Activated CD4-positive, alpha-beta T cell treated with anti-CD3 and anti-CD28 coated beads for 1 hour (primary cell): ENCODE measurements around the gene CACNA2D4.

Source experiments
- DNase-seq: peaks from one replicate; pipeline ENCODE4 v3.0.0-alpha.2; 2020

CACNA2D4 gene

DNA sequence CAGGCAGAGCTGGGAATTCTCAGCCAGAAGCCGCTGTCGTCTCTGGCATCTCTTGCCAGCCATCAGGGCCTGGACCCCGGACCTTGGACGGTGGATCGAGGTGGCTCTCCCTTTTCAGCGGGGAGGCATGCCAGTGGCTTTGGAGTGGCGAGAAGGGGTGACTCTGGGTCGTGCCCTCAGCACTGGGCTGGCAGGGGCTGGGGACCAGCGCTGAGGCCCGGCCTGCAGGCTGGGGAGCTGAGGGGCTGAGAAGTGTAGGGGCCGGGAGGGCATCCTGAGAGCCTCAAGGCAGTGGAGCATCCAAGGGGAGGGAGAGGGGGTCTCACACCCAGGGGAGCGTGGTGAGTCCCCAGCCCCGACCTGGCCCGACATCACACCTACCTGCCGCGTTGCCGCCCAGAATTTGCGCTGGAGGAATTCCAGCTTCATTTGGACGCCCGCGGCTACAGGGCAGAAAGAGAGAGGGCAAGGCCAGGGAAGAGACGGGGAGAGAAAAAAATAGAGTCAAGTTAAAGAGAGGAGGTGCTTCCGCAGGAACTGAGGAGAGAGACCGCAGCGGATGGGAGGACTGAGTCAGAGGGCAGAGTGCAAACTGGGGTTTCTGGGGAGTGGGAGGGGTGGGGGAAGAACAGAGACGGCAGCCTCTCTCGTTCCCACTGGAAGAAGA is 107.0 kb downstream of the CACNA2D4 start:
- peak; percentile 26 for DNase-seq

DNA sequence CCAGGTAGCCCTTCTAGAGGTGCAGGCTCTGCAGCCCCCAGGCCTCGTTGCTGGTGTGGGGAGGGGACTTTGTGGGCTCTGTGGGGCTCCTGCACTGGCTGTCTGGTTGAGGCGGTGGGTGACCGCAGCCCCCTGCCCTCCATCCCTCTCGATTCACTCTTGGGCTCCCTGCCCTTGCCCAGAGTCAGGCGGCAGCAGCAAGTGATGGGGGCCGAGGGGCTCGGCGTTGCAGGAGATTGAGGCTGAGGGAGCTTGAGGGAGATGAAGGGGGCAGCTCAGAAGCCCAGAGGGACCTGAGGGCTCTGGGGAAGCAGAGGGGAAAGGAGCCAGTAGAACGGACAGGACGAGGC is 107.5 kb downstream of the CACNA2D4 start:
- no peak for DNase-seq

DNA sequence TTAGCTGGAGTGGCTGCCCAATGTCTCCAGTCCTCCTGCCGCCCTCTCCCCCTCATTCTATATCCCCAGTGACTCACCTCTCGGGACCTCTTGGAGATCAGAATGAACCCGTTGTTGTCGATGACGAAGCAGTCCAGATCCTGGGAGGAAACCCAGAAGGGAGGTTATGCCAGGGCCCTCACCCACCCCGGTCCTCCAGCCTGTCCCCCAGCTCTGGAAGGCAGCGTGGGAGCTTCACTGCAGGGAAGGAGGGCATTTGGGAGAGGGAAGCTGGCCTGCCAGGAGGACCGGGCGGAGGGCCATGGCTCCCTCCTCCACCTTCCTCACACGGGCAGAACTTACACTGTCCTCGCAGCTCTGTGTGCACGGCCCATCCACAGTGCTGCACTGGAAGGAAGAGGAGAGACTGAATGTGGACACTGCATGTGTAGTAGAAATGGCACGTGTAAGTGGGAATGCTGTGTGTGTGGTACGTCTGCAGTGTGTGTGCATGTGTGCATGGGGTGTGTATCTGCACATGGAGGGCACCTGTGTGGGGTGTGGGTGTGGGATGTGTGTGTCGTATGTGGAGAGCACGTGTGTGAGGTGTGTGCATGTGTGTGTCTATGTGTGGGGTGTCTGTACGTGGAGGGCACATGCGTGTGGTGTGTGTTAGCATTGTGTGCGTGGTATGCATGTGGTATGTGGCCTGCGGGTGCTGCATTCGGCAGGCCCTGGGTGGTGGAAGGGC is 108.1 kb downstream of the CACNA2D4 start:
- no peak for DNase-seq

DNA sequence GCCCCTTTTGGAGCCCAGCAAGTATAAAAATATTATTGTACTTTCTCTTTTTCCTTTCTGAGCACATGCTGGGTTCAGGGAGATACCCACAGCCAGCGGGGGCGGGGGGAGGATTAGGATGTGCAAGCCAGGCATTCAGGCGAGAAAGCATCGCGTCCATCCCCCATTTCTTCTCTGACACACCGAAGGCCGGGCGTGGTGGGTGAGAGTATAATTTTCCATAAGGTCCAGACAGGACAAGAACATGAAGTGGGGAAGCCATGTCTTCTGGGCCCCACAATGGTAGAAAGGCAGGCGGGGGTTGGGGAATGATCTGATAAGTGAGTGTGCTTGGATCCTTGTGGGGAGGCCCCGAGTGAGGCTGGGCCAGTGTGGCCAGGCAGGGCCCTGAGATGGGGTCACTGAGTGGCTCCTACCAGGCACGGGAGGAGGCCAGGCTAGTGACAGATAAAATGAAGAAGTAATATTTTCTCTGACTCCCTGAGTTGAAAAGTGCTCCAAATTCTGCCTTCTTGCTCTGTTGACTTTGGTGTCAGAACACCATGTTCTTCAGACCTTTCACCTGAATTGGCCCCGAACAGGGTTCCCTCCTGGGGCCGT is 108.8 kb downstream of the CACNA2D4 start:
- no peak for DNase-seq

DNA sequence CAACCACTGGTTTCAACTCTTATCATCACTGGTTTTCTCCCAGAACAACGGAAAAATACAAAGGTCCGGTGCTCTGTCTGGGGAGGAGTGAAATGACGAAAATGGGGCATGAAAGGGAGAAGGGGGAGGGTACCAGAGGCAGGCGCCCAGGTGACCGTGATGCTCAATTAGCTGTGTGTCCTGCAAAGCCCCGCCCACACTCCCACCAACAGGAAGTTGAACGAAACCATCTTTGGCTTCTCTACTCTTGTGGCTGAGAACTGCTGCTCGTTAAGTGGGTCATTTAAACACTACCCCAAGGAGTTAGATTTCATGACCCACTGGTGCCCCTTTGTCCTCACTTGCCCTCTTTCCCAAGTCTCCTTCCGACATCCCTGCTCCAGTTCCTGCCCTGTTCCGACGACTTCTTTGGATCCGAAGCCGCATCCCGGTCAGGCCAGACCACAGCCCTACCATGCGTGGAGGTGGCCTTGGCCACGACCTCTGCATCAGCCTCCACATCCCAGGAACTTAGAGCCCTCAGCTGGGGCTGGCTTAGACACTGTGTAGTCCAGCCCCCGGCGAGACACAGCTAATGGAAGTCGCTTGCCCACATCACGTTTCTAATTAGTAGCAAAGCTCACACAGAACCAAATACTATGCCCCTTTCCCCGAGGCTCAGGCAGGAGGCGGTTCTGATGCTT is 109.5 kb downstream of the CACNA2D4 start:
- no peak for DNase-seq

DNA sequence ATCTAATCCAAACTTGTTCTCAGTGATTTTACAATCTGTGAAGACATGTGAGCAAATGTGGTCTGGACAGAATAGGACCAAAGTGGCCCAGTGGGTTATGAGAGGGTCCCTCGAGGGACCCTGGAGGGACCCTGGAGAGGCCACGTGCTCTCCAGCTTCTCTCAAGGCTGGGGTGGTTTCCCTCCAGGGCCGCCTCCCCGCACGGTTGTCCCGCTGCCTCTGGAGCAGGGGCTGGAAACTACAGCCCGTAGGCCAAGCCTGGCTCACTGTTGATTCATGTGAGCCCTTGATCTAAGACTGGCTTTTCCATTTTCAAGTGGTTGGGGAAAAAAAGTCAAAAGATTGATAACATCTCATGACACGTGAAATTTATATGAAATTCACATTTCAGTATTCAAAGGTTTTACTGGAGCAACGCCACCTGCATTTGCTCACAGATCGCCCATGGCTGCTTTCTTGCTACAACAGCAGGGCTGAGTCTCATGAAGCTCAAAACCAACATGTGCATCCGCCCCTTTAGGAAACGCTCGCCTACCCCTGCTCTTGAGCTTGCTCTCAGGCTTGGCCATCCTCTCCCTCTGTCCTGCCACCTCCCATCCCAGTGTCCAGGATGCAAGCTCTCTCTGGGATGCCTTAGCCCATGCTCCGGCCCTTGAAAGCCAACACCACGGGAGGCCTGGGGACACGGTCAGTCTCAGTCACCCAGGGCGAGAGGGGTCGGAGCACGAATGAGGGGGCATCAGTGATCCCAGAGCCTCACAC is 110.2 kb downstream of the CACNA2D4 start:
- no peak for DNase-seq

DNA sequence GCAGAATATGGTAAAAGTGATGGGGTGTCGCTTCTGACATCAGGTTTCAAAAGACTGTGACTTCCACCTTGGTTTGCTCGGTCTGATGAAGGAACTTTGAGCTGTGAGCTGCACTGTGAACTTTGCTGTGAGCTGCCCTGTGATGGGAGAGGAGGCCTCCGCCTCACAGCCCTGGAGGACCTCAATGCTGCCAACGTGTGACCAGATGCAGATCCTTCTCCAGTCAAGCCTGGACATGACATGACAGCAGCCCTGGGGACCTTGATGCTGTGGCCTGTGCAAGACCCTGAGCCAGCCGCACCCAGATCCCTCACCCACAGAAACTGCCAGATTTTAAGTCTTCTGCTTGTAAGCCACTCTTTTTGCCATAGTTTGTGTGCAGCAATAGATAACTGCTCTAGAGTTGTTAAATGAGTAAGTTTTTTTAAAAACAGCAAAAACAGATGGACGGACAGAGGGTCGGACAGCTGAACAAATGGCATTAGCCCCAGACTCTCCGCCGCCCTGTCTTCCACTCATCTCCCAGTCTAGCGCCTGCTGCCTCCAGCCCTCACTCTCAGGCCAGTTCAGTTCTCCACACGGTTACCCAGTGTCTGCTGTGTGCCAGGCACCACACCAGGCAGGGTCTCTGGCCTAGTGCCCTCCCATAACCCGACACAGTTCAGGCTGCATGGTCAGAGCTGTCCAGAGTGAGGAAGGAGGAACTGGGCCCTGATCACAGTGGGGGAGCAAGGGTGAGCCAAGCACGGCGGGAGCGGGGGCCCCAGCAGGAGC is 111.2 kb downstream of the CACNA2D4 start:
- no peak for DNase-seq

DNA sequence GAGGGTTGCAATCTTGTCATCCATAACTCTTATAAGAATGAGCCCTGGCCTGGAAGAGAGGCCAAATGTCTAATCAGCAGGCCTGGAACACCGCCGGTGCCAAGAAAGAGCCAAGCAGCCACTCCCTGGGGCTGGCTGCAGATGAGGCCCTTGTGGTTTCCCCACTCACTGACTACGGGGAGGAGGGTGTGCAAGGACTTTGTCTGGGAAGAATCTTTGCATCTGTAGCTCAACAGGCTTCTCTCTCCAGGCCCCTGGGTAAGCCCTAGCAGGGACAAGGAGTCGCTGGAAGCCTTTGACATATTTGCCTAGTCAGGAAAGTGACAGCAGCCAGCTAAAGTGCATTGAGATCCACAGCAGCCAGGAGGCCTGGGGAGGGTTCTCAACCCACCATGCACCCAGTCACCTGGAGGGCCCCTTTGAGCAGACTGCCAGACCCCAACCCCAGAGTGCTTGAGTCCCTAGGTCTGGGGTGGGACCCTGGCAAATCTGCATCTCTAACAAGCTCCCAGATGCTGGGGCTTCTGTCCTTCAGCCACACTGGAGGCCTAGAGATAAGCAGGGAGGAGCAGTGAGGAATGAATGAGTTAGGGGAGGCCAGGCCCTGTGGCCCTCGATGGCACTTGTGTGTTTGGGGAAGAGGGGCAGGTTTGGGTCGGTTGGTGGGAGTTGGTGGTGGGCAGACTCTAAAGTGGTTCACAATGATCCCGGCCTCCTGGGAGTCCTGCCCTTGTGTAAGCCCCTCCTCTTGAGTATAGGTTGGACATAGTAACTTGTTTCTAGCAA is 112.0 kb downstream of the CACNA2D4 start:
- no peak for DNase-seq

DNA sequence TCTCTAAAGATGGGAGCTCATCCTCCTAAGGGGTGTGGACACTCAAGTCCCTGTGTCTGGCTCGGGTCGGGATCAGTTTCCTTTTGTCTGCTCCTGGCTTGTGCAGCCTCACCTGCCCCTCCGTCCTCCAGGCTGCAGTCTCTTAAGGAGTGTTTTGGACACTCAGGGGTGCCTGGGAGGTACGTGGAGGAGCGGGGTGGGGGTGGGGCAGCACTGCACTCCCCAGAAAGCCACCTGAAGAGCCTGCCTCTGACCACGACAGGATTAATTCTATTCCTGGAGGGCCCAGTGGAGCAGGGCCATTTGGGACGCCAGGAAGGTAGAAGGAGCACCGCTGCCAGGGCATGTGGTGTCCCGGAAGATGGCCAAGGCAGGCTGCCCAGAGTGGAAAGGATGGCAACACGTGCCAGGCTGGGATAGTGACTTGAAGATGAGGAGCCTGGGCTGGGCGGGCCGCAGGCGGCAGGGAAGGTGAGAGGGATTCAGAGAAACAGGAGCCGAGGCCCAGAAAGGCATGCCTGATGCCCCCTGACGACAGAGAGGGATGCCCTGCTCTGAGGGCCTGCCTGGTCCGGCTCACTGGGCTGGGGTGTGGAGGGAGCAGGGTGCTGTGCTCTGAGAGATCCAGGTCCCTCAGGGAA is 112.9 kb downstream of the CACNA2D4 start:
- DNase-seq = no peak

DNA sequence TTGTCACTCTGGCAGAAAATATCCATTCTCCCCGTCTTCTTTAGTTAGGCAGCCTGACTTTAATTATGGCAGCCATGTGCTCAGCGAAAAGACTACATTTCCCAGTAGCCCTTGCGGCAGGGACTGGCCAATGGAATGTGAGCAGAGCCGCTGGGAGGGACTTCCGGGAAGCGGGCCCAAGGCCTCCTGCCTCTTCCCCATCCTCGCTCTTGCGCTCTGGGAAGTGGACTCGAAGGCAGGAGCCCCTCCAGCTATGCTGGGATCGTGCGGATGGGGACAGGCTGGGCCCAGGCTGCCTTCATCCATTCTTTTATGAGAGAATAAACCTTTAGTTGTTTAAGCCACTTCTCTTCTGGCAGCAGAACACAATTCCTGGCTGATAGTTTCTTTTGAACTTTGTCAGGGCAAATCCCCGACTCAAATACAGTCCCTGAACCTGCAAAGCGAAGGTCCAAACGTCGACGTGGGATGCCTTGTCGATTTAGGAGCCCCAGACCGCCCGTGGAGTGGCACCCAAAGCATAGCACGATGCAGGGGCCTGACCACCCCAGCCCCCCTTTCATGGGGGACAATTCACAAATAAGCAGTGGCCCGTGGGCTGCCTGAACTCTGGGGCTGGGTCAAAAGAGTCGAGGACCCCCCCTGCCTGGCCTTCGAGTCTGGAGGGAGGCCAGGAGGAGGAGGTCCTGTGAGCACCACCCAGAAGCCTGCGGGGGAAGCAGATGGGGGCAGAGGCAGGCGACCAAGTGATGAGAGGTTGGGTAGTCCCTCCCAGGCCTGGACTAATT is 113.7 kb downstream of the CACNA2D4 start:
- DNase-seq = peak; percentile 75

DNA sequence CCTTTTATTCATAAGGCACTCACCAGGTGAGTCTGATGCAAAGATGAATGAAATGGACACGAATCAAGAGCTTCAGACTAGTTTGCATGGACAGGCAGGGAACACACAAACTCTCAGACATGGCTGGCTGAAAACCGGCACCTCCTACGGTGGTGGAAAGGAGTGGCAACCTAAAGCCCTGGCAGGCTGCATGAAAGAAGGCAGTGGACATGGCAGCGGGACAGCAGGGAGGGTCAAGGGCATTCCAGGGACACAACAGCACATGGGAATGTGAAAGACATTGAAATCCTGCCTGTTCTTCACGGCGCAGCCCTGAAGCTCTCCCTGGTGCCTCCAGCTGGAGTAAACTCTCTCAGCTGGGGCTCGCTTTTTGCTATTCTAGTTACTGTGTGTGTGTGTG is 114.7 kb downstream of the CACNA2D4 start:
- no peak for DNase-seq

DNA sequence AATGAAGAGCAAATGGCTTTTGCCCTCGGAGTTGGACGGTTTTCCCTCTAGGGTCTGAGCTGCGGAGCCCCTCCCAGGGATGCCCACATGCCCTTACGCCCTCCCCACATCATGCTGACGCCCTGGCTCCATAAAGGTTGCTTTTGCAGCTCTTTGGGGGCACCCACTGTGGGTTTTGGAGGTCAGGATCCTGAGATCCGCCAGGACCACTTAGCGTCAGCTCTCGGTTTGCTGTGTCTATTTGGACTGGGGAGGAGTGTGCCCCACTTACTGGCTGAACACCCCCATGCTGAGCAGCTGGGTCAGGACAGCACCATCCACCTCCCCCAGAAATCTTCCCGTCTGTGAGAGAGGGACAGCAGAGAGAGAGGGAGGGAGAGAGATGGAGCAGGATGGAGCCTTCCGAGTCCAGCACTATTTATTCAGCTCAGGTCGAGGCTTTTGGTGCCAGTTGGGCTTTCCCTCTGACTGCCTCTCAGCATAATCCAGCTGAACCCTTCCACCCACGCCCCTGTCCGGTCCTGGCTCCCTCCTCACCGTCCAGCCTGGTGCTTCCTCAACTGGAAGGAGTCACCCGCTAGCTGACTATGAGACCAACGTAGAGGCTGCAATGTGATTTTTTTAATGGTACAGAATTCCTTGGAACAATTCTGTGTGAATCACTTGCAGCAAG is 117.0 kb downstream of the CACNA2D4 start:
- DNase-seq = no peak

DNA sequence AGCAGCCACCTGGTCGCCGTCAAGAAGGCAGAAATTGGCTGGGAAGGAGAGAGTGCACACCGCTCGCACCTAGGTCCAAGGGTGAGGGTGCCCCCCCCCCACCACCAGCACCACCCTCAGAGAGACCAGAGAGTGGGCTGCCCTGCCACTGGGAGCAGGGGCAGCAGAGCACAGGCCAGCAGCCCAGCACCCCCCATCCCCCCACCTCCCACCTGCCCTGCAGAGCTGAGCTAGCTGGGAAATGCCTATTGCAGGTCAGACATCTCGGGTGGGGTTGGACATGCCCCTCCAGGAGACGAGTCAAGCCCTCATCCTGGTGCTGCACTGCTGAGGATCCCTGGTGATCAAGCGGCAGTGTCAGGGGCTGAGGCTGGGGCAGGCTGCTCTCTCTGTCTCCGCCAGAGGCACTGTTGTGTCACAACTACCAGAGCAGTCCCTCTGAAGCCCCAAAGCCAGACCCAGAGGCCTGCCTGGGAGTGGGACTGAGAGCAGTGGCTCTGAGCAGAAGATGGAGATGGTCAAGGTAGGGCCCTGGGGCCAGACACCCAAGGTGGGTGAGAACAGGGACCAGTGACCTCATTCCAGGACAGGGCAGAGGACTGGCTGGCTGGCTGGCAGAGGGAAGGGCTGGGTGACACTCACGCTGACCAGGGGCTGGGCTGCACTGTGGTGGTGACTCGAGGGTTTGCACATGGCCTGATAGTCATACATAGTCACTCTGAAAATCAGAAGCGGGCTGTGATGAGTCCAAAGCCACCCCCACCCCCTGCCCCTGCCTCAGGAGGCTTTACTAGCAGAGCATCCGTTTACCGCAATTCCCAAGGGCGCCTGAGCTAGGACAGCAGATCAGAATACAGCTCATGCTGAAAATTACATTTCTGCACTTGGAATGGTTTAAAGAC is 117.8 kb downstream of the CACNA2D4 start:
- no peak for DNase-seq

DNA sequence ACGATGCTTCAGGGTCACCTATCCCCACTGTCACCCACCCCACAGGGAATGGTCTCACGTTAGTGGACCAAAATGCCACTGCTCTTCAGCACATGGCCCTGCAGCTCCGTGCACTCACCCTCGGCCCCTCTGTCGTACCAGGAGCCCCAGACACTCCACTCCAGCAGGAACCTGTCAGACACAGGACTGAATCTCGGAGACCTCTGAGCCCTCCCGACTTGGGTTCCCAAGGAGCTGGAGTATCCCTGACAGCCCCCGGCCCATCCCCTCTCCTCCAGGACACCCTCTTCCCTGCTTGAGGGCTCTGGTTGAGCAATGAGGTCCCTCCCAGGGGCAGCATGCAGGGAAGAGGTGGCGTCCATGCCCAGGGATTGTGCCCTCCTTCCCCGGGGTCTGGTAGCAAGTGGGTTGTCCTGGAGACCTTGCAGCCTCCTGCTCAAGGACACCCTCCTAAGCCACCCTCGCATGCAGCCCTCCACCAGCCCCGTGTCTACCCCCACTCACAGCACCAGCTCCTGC is 118.5 kb downstream of the CACNA2D4 start:
- DNase-seq = peak; percentile 7

DNA sequence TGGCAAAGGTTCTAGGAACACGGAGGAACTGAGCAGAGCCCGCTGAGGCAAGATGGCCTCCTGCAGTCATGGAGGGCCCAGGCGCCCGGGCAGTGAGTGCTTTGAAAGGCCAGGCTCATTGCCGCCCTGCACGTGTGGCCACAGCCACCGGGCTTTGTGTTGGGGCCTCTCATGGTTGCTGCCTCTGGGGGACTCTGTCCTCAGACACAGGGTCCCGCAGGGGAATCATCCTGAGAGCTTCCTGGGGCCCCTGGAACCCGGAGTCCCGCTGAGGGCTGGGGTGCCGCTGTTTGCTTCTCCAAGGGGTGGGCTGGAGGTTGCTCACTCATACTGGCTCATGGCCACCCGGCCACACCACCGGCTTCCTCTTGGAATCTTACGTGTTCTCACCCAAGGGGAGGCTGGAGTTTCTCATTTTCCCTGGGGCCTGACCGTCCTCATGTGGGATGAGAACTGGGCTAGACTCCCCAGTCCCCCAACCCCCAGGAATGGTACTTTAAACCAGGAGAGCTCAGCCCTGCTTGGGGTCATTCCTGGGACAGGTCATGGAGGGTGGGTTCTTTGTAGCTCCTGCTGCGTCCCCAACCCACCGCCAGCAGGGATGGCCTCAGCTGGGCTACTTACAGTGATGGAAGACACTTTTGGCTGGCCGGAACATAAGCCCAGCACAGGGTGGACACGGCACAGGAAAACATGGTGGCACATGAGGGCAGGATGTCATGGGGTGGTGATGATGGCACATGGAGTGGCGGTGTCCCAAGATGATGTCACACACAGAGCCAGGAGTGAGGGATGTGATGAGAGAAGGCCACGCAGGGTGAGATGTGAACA is 119.2 kb downstream of the CACNA2D4 start:
- peak; percentile 6 for DNase-seq

DNA sequence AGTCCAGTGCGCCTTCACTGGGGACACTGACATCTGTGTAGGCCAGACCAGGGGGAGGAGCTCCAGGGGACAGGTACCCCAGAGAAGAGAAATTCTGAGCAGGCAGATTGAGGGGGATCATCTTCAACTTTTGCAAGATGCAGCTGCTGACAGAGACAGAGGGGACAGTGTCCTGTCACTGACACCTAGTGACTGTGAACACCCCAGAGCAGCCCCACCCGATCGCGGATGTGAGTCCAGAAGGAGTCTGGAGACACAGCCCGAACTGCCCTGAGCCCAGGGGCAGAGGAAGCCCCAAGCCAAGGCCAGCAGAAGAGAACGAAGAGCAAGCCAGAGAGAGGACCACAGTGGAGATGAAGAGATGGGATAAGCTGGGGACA is 119.8 kb downstream of the CACNA2D4 start:
- no peak for DNase-seq

DNA sequence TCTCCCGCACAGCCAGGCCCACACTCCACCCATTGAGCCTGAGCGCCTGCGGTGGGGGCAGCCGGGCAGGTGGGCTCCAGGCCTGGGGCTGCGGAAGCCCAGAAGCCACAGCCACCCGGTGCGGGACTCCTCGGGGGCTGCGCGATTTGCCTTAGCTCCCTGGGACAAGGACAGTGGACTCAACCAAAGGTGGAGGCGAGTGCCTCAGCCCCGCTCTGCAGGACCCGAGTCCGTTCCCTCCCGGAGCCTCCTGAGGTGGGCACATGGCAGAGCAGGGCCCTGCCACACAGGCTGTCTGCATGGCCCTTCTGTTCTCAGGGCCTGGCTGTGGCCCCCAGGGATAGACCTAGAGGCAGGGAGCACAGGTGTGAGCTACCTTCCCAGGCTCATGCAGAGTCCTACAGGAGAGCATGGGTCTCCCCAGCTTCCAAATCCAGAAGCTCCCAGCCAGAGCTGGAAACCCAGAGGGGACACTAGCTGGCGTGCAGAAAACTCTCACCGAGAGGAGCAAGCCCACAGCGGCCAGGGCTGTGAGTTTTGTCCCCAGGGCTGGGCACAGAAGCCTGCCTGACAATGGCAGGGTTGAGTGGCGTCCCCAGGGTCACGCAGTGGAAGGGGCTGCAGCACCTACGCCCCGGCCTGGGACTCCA is 120.3 kb downstream of the CACNA2D4 start:
- no peak for DNase-seq
